IMR-90 (cell line): ENCODE measurements around the gene COL1A1. TPM values are rescaled to one million over a fixed set of nuclear protein-coding genes. Genes with fewer than 3 reads are reported as not detected.
A peak's percentile ranks its signal among the peaks of the same experiment; 100 is the strongest.

Source experiments
- ATAC-seq: fragments of 200-7000 bp; cut with Tn5 transposase; 2 replicates; pipeline ENCODE4 v1.9.1; 2020; ENCODE audit warnings: low read depth, mild to moderate bottlenecking, moderate library complexity
- BruUV-seq: library from RNA; stranded (reverse); fragments of 400-500 nt; replicated peaks from 2 replicates; lab custom pipeline; 2021; lab: Mats Ljungman, UMichigan
- CTCF ChIA-PET: fragments of 300-600 bp; formaldehyde crosslinking; extraction: SDS; loops from one replicate; lab custom pipeline; 2021; ENCODE audit warnings: antibody characterized with exemption; lab: Yijun Ruan, JAX
- POLR2A ChIA-PET: fragments of 300-600 bp; sonication (Branson Sonifier 250); formaldehyde crosslinking; loops from one replicate; lab custom pipeline; 2022; ENCODE audit warnings: antibody characterized with exemption; ENCODE audit not compliant: unreplicated experiment; lab: Charles Lee
- DNase-seq: peaks from one replicate; pipeline ENCODE4 v3.0.0; 2013
- H2AFZ ChIP-seq: replicated peaks from 2 replicates; pipeline ENCODE3; 2013; ENCODE audit warnings: low read length, mild to moderate bottlenecking; ENCODE audit not compliant: poor library complexity
- H2AK5ac ChIP-seq: 2 replicates; pipeline ENCODE4 v1.6.1; 2013; ENCODE audit warnings: low read depth, low read length, inconsistent platforms
- H2AK9ac ChIP-seq: replicated peaks from 2 replicates; pipeline ENCODE3; 2013; ENCODE audit warnings: mild to moderate bottlenecking, low read depth, low read length, moderate library complexity; ENCODE audit not compliant: poor library complexity
- H2BK120ac ChIP-seq: 2 replicates; pipeline ENCODE4 v1.6.1; 2013; ENCODE audit warnings: low read depth, low read length, inconsistent platforms
- H2BK15ac ChIP-seq: 3 replicates; pipeline ENCODE4 v1.6.1; 2013; ENCODE audit warnings: low read depth, low read length, inconsistent platforms
- H2BK20ac ChIP-seq: 2 replicates; pipeline ENCODE4 v1.6.1; 2013; ENCODE audit warnings: low read depth, mild to moderate bottlenecking, inconsistent platforms, low read length, moderate library complexity
- H2BK5ac ChIP-seq: 2 replicates; pipeline ENCODE4 v1.6.1; 2013; ENCODE audit warnings: mild to moderate bottlenecking, low read depth, low read length, inconsistent platforms; ENCODE audit not compliant: poor library complexity, severe bottlenecking
- H3K14ac ChIP-seq: replicated peaks from 2 replicates; pipeline ENCODE4 v1.6.1; 2013; ENCODE audit warnings: low read depth, low read length, inconsistent platforms
- H3K18ac ChIP-seq: 2 replicates; pipeline ENCODE4 v1.6.1; 2013; ENCODE audit warnings: low read depth, low read length, control low read depth
- H3K23ac ChIP-seq: 2 replicates; pipeline ENCODE4 v1.6.1; 2013; ENCODE audit warnings: low read depth, low read length, inconsistent platforms
- H3K27ac ChIP-seq: 2 replicates; pipeline ENCODE4 v1.5.1; 2013; ENCODE audit warnings: mild to moderate bottlenecking, control low read depth, low read length; ENCODE audit not compliant: insufficient read depth
- H3K27me3 ChIP-seq: 2 replicates; pipeline ENCODE4 v1.6.1; 2013; ENCODE audit warnings: low read length; ENCODE audit not compliant: control insufficient read depth, insufficient read depth
- H3K36me3 ChIP-seq: 2 replicates; pipeline ENCODE4 v1.6.1; 2013; ENCODE audit warnings: low read length, mixed read lengths; ENCODE audit not compliant: control insufficient read depth, insufficient read depth
- H3K4ac ChIP-seq: 2 replicates; pipeline ENCODE4 v1.6.1; 2013; ENCODE audit warnings: low read depth, low read length, inconsistent platforms
- H3K4me1 ChIP-seq: 2 replicates; pipeline ENCODE4 v1.6.1; 2013; ENCODE audit warnings: low read length, mixed read lengths; ENCODE audit not compliant: control insufficient read depth, insufficient read depth
- H3K4me2 ChIP-seq: 2 replicates; pipeline ENCODE4 v1.6.1; 2013; ENCODE audit warnings: low read depth, mild to moderate bottlenecking, control low read depth, low read length, moderate library complexity
- H3K4me3 ChIP-seq: 2 replicates; pipeline ENCODE4 v1.5.1; 2013; ENCODE audit warnings: low read depth, mild to moderate bottlenecking, control low read depth, low read length, moderate library complexity; ENCODE audit not compliant: insufficient read depth
- H3K56ac ChIP-seq: 2 replicates; pipeline ENCODE4 v1.6.1; 2013; ENCODE audit warnings: low read length, inconsistent platforms; ENCODE audit not compliant: insufficient read depth; ENCODE audit errors: extremely low read depth
- H3K79me1 ChIP-seq, 2 experiments: 2 replicates each; pipeline ENCODE4 v1.6.1; 2013; ENCODE audit warnings: low read length in 2 of 2, inconsistent platforms in 1 of 2, low read depth in 1 of 2
- H3K9ac ChIP-seq: 2 replicates; pipeline ENCODE4 v1.6.1; 2013; ENCODE audit warnings: low read depth, low read length, control low read depth
- H3K9me1 ChIP-seq: 2 replicates; pipeline ENCODE4 v1.6.1; 2013; ENCODE audit warnings: low read length, inconsistent platforms; ENCODE audit not compliant: insufficient read depth
- H3K9me3 ChIP-seq: 2 replicates; pipeline ENCODE4 v1.6.1; 2013; ENCODE audit warnings: low read length; ENCODE audit not compliant: control insufficient read depth, insufficient read depth
- H4K20me1 ChIP-seq: 2 replicates; pipeline ENCODE4 v1.6.1; 2013; ENCODE audit warnings: low read length, inconsistent platforms; ENCODE audit not compliant: insufficient read depth
- H4K5ac ChIP-seq: 2 replicates; pipeline ENCODE4 v1.6.1; 2013; ENCODE audit warnings: mild to moderate bottlenecking, low read depth, low read length, control low read depth
- H4K8ac ChIP-seq, 2 experiments: 2 replicates each; pipeline ENCODE4 v1.6.1; 2013; ENCODE audit warnings: low read depth in 2 of 2, low read length in 2 of 2, control low read depth in 1 of 2, inconsistent platforms in 1 of 2
- H4K91ac ChIP-seq: 2 replicates; pipeline ENCODE4 v1.6.1; 2013; ENCODE audit warnings: low read depth, low read length, inconsistent platforms; ENCODE audit not compliant: insufficient read depth
- BHLHE40 ChIP-seq: fragments of 150-350 bp; IDR thresholded peaks from 2 replicates; pipeline ENCODE4 v1.6.1; 2016; ENCODE audit warnings: mild to moderate bottlenecking, low read depth, low read length
- CEBPB ChIP-seq: IDR thresholded peaks from 2 replicates; pipeline ENCODE4 v1.6.1; 2012; ENCODE audit warnings: low read depth, low read length, improper control_type of control experiment
- CTCF ChIP-seq: conservative IDR thresholded peaks from 2 replicates; pipeline ENCODE4 v1.5.1; 2012; ENCODE audit warnings: mild to moderate bottlenecking, low read depth, low read length, improper control_type of control experiment
- ELK1 ChIP-seq: fragments of 150-350 bp; IDR thresholded peaks from 2 replicates; pipeline ENCODE4 v1.6.1; 2016; ENCODE audit warnings: low read depth, mild to moderate bottlenecking, low read length, moderate library complexity, borderline replicate concordance
- FOS ChIP-seq: fragments of 150-350 bp; IDR thresholded peaks from 2 replicates; pipeline ENCODE4 v1.6.1; 2016; ENCODE audit warnings: low read depth, low read length
- MAFK ChIP-seq: IDR thresholded peaks from 2 replicates; pipeline ENCODE4 v1.6.1; 2012; ENCODE audit warnings: low read depth, low read length, improper control_type of control experiment
- MAZ ChIP-seq: IDR thresholded peaks from 2 replicates; pipeline ENCODE4 v1.6.1; 2012; ENCODE audit warnings: low read depth, mild to moderate bottlenecking, low read length, improper control_type of control experiment, moderate library complexity, borderline replicate concordance
- MXI1 ChIP-seq: IDR thresholded peaks from 2 replicates; pipeline ENCODE4 v1.6.1; 2012; ENCODE audit warnings: low read depth, mild to moderate bottlenecking, low read length, moderate library complexity, borderline replicate concordance
- NFE2L2 ChIP-seq: fragments of 150-350 bp; IDR thresholded peaks from 2 replicates; pipeline ENCODE4 v1.6.1; 2016; ENCODE audit warnings: low read depth, mild to moderate bottlenecking, low read length
- POLR2A ChIP-seq: IDR thresholded peaks from 2 replicates; pipeline ENCODE4 v1.6.1; 2012; ENCODE audit warnings: mild to moderate bottlenecking, low read depth, low read length
- RAD21 ChIP-seq: IDR thresholded peaks from 2 replicates; pipeline ENCODE4 v1.6.1; 2012; ENCODE audit warnings: low read length, improper control_type of control experiment
- RCOR1 ChIP-seq: IDR thresholded peaks from 2 replicates; pipeline ENCODE4 v1.6.1; 2012; ENCODE audit warnings: mild to moderate bottlenecking, low read length, improper control_type of control experiment; ENCODE audit not compliant: insufficient replicate concordance
- RFX5 ChIP-seq: IDR thresholded peaks from 2 replicates; pipeline ENCODE4 v1.8.0; 2012; ENCODE audit warnings: low read depth, mild to moderate bottlenecking, low read length, moderate library complexity
- USF2 ChIP-seq: fragments of 150-350 bp; IDR thresholded peaks from 2 replicates; pipeline ENCODE4 v1.6.1; 2017; ENCODE audit warnings: mild to moderate bottlenecking, antibody characterized with exemption, low read length, low read depth
- WGBS, 2 experiments: methylation state at CpG; one replicate each; pipeline versions ENCODE4 v1.1.5 to v1.1.7; 2013; ENCODE audit warnings: missing lambda C conversion rate in 2 of 2; ENCODE audit not compliant: insufficient read length in 1 of 2; ENCODE audit errors: extremely low coverage in 2 of 2; 5-methylcytosine and 5-hydroxymethylcytosine counted together
- dilution Hi-C: fragments of 300-500 bp; cut with HindIII; formaldehyde crosslinking; loops from one replicate; pipeline ENCODE4 v1.14.3; 2018; ENCODE audit warnings: low sequenced_read_pairs; ENCODE audit not compliant: unreplicated experiment
- in situ Hi-C: fragments of 300-500 bp; cut with MboI; formaldehyde crosslinking; loops from 3 replicates; pipeline ENCODE4 v1.14.3; 2019; ENCODE audit warnings: low sequenced_read_pairs, inconsistent platforms, mixed read lengths
- intact Hi-C: fragments of 100-400 bp; cut with micrococcal nuclease; formaldehyde crosslinking; loops from 2 replicates; pipeline ENCODE4 v1.10.0; 2022
- polyA plus RNA-seq, 3 experiments: library from polyadenylated mRNA; depleted of rRNA; stranded (reverse); fragments of >200 nt; gene quantifications; 2 replicates each; pipeline ENCODE4 v1.2.3, GENCODE V29; 2012; ENCODE audit warnings: low replicate concordance in 1 of 3
- total RNA-seq: library from RNA; depleted of rRNA; stranded (reverse); fragments of >200 nt; gene quantifications from 2 replicates; pipeline ENCODE4 v1.2.3, GENCODE V29; 2012

Gene COL1A1
- total and polyA plus RNA-seq, 2 of the 4 experiments (the other 2 are of a cell fraction), result 2,180 to 4,350 TPM

GRCh38 chr17:50169121-50169764 lies 32.2 kb downstream of the COL1A1 start:
- H3K23ac ChIP-seq, result no peak overlapping the region; the same call in 1 of the 2 replicates
- H2AK9ac ChIP-seq, result peak overlapping the region; percentile 61
- H3K4ac ChIP-seq, result peak overlapping the region; percentile 73
- H3K9me1 ChIP-seq, result peaks cover 9% of the 10 kb centered on the region; the same call in 1 of the 2 replicates
- no peak overlapping the region for H2BK5ac ChIP-seq
- no TSS peak for BruUV-seq
- no peak overlapping the region; the same call in 1 of the 2 replicates for H3K56ac ChIP-seq
- no peak overlapping the region for H3K9ac ChIP-seq
- H2BK15ac ChIP-seq, result peak overlapping the region; percentile 75; the same call in 2 of the 3 replicates
- no peaks in the 10 kb centered on the region for H3K36me3 ChIP-seq
- dilution Hi-C loops, result no loop called here
- H2BK20ac ChIP-seq, result peak overlapping the region; percentile 82; the same call in 1 of the 2 replicates
- WGBS, 2 experiments, result 46% methylated on average over 9 of the region's 14 CpGs; no CpG with 5 or more reads in 1 of the 2 experiments
- H2AK5ac ChIP-seq, result peak overlapping the region; percentile 87
- peak overlapping the region; percentile 64 for H4K91ac ChIP-seq
- H3K4me3 ChIP-seq, result no peak overlapping the region
- peaks cover 8% of the 10 kb centered on the region for H3K4me1 ChIP-seq
- no peak overlapping the region; the same call in 1 of the 2 replicates for H3K14ac ChIP-seq
- ChIA-PET CTCF (interaction anchor here (0.6 to 3.0 kb wide), 20 partner anchors 8 to 193 kb away, joined by 3 to 54 read pairs (median 4); partner anchors contain the start of gene TMEM92), POLR2A (interaction anchor here (0.5 to 1.2 kb wide), 2 partner anchors 16 to 108 kb away, joined by 4 to 5 read pairs; no protein-coding TSS in a partner anchor)
- H3K27me3 ChIP-seq, result no peaks in the 10 kb centered on the region
- H3K9me3 ChIP-seq, result no peaks in the 10 kb centered on the region
- H3K27ac ChIP-seq, result no peak overlapping the region
- H3K18ac ChIP-seq, result no peak overlapping the region
- in situ Hi-C loops, result no loop called here
- peak overlapping the region in 1 of 2 experiments; percentile 61; a peak in 1 of 4 replicates for H4K8ac ChIP-seq
- H4K5ac ChIP-seq, result no peak overlapping the region
- H2BK120ac ChIP-seq, result peak overlapping the region; percentile 78; the same call in 1 of the 2 replicates
- no peaks in the 10 kb centered on the region for H4K20me1 ChIP-seq
- H2AFZ ChIP-seq, result peak overlapping the region; percentile 50
- no peak overlapping the region for H3K4me2 ChIP-seq
- ATAC-seq (peak; percentile 66), DNase-seq (peak; percentile 74)
- H3K79me1 ChIP-seq, result peaks cover 3 to 10% of the 10 kb centered on the region in 2 experiments; a peak in 2 of 4 replicates
- intact Hi-C loops, result loop anchor here (1.0 kb wide), 3 partner anchors 31 to 128 kb away; no protein-coding TSS in a partner anchor
- no peak for TF ChIP-seq MXI1
- no peak for TF ChIP-seq USF2
- no peak for TF ChIP-seq RCOR1
- no peak for TF ChIP-seq MAFK
- no peak for TF ChIP-seq BHLHE40
- peak; percentile 96 for TF ChIP-seq CTCF
- no peak for TF ChIP-seq ELK1
- peak; percentile 59 for TF ChIP-seq POLR2A
- no peak for TF ChIP-seq FOS
- TF ChIP-seq MAZ, result peak; percentile 71; the same call in 1 of the 2 replicates
- TF ChIP-seq RFX5, result no peak
- no peak for TF ChIP-seq NFE2L2
- no peak for TF ChIP-seq CEBPB
- peak; percentile 92 for TF ChIP-seq RAD21
